T-cell (primary cell): ENCODE results near the gene DLGAP1. TPM values are rescaled to one million over a fixed set of nuclear protein-coding genes. Genes with fewer than 3 reads are reported as not detected.
"Not testable (repeated sequence)": the region's sequence is repeated elsewhere in the genome, so short reads cannot be mapped to it uniquely, and the experiment has no call there.

Experiments
- ATAC-seq, 4 experiments: fragments of 200-7000 bp in 3 of 4; fragments of 150-1000 bp in 1 of 4; cut with Tn5 transposase; replicated peaks in 1 of 4; 1 replicate in 3 of 4; 2 replicates in 1 of 4; pipeline ENCODE4 v1.10.0; 2021; ENCODE audit warnings: moderate library complexity in 3 of 4, mild to moderate bottlenecking in 2 of 4, moderate number of reproducible peaks in 1 of 4
- CTCF ChIA-PET, 2 donors: fragments of 300-600 bp; sonication (Branson Sonifier 250); formaldehyde crosslinking; loops; one replicate each; lab custom pipeline; 2022; ENCODE audit warnings: antibody characterized with exemption in 2 of 2; lab: Charles Lee
- POLR2A ChIA-PET, 2 donors: fragments of 300-600 bp; sonication (Branson Sonifier 250); formaldehyde crosslinking; loops; one replicate each; lab custom pipeline; 2022; ENCODE audit warnings: antibody characterized with exemption in 2 of 2; lab: Charles Lee
- DNase-seq, 35 experiments: peaks; one replicate each; pipeline versions ENCODE4 v3.0.0 to v3.0.0-alpha.2; 2013 to 2023
- H3K27ac ChIP-seq: one replicate; pipeline ENCODE4 v1.5.1; 2013; ENCODE audit warnings: low read length
- H3K27me3 ChIP-seq, 2 experiments: replicated peaks in 1 of 2; 1 replicate in 1 of 2; 2 replicates in 1 of 2; pipeline versions ENCODE4 v1.6.1 to v1.7.0; 2013; ENCODE audit warnings: low read length in 1 of 2, mixed read lengths in 1 of 2; ENCODE audit not compliant: control insufficient read depth in 2 of 2, insufficient read depth in 2 of 2; ENCODE audit errors: extremely low read depth in 1 of 2
- H3K36me3 ChIP-seq, 2 donors: 1 replicate in 1 of 2; 2 replicates in 1 of 2; pipeline versions ENCODE4 v1.6.1 to v1.7.0; 2013; ENCODE audit warnings: low read length in 1 of 2; ENCODE audit not compliant: control insufficient read depth in 2 of 2, insufficient read depth in 1 of 2; ENCODE audit errors: extremely low read depth in 1 of 2
- H3K4me1 ChIP-seq, 2 experiments: 1 replicate in 1 of 2; 2 replicates in 1 of 2; pipeline versions ENCODE4 v1.6.1 to v1.7.0; 2013; ENCODE audit warnings: low read length in 2 of 2, mixed read lengths in 1 of 2; ENCODE audit not compliant: insufficient read depth in 2 of 2, control insufficient read depth in 1 of 2; ENCODE audit errors: extremely low read depth in 1 of 2
- H3K4me3 ChIP-seq, 2 donors: 1 replicate in 1 of 2; 2 replicates in 1 of 2; pipeline versions ENCODE4 v1.5.1 to v1.7.0; 2013; ENCODE audit warnings: mild to moderate bottlenecking in 2 of 2, low read length in 1 of 2, moderate library complexity in 1 of 2; ENCODE audit not compliant: control insufficient read depth in 1 of 2; ENCODE audit errors: extremely low read depth in 1 of 2
- H3K9me3 ChIP-seq: 2 replicates; pipeline ENCODE4 v1.7.0; 2013
- H3K27ac Mint-ChIP-seq, 2 donors: one replicate each; pipeline ENCODE4 v1.8.0; 2020 to 2021; ENCODE audit warnings: mild to moderate bottlenecking in 2 of 2, mixed read lengths in 2 of 2
- H3K27me3 Mint-ChIP-seq, 2 donors: one replicate each; pipeline ENCODE4 v1.8.0; 2021 to 2022; ENCODE audit warnings: mixed read lengths in 2 of 2
- H3K36me3 Mint-ChIP-seq: one replicate; pipeline ENCODE4 v1.8.0; 2021; ENCODE audit warnings: mixed read lengths
- H3K4me1 Mint-ChIP-seq, 3 donors: one replicate each; pipeline ENCODE4 v1.8.0; 2020 to 2022; ENCODE audit warnings: mixed read lengths in 3 of 3, mild to moderate bottlenecking in 1 of 3
- H3K4me3 Mint-ChIP-seq, 3 donors: one replicate each; pipeline ENCODE4 v1.8.0; 2020 to 2022; ENCODE audit warnings: mild to moderate bottlenecking in 3 of 3, mixed read lengths in 3 of 3, moderate library complexity in 3 of 3
- H3K9me3 Mint-ChIP-seq, 3 donors: one replicate each; pipeline ENCODE4 v1.8.0; 2020 to 2022; ENCODE audit warnings: mixed read lengths in 3 of 3
- WGBS: methylation state at CpG from one replicate; pipeline ENCODE4 v1.1.5; 2013; ENCODE audit warnings: missing lambda C conversion rate; ENCODE audit not compliant: insufficient coverage; 5-methylcytosine and 5-hydroxymethylcytosine counted together
- total RNA-seq, 35 experiments: library from RNA in 6 of 35; stranded (reverse) in 6 of 35; fragments of 120-200 nt in 1 of 35; gene quantifications; one replicate each; pipeline versions ENCODE4 v1.2.1 to v1.2.4 and lab custom pipeline; 2013 to 2026

Gene DLGAP1
- total RNA-seq, 5 donors from 2014 or later (not counting 1 experiment from before 2014, with no cell fraction given): 0.25 to 1.8 (median 0.26) TPM

DNA sequence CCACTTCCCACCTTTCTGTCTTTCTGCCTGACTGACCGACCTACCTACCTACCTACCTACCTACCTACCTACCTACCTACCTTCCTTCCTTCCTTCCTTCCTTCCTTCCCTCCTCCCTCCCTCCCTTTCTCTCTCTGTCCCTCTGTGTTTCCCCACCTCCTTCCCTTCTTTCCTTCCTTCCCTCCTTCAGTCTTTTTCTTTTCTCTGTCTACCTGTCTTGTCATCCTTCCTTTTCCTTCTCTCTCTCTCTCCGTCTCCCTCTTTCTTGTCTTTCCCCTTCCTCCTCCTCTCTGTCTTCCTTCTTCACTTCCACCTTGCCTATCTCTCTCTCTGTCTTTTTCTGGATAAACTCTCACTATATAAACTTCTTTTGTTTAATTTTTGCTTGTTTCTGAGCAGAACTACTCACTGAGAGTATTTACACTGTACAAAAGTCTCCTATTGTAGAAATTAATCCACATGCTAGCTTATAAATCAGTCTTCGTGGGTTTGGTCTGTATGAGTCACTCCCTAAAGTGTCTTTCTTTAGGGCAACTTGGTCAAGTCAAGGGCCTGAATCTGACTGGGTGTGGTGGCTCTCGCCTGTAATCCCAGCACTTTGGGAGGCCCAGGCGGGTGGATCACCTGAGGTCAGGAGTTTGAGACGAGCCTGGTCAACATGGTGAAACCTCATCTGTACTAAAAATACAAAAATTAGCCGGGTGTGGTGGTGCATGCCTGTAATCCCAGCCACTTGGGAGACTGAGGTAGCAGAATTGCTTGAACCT lies 871.8 kb downstream of the DLGAP1 start:
- DNase-seq, H3K27ac ChIP-seq, H3K4me1 ChIP-seq, H3K9me3 ChIP-seq, H3K27me3 ChIP-seq, H3K4me3 ChIP-seq, H3K4me3 Mint-ChIP-seq, H3K27ac Mint-ChIP-seq, H3K27me3 Mint-ChIP-seq, H3K36me3 Mint-ChIP-seq, H3K9me3 Mint-ChIP-seq, POLR2A ChIA-PET, H3K36me3 ChIP-seq, ATAC-seq: not testable (repeated sequence)
- H3K4me1 Mint-ChIP-seq: peaks cover 9 to 25% (median 13%) of the 10 kb centered on the region in 3 donors
- CTCF ChIA-PET: interaction anchor here (0.6 to 2.9 kb wide), 5 partner anchors 8 to 301 kb away, joined by 3 to 25 read pairs (median 3); no protein-coding TSS in a partner anchor
- WGBS: 74% methylated on average over 4 of the region's 7 CpGs

- Mint-ChIP-seq H3K4me1 (peaks cover 9 to 21% (median 13%) of the 10 kb centered on the region in 3 donors), H3K27ac (no peak overlapping the region), H3K4me3 (no peak overlapping the region), H3K27me3 (no peaks in the 10 kb centered on the region), H3K9me3 (no peaks in the 10 kb centered on the region), H3K36me3 (no peaks in the 10 kb centered on the region)
- no peak overlapping the region for H3K27ac ChIP-seq
- H3K9me3 ChIP-seq: no peaks in the 10 kb centered on the region
- POLR2A ChIA-PET: no interaction called here
- no peaks in the 10 kb centered on the region for H3K36me3 ChIP-seq
- H3K27me3 ChIP-seq: peaks cover 0 to 3% of the 10 kb centered on the region in 2 experiments
- ATAC-seq (no peak), DNase-seq (no peak)
- CTCF ChIA-PET: no interaction called here
- WGBS: 91% methylated on average over 13 of the region's 13 CpGs
- H3K4me1 ChIP-seq: peaks cover 0 to 7% of the 10 kb centered on the region in 2 experiments
- H3K4me3 ChIP-seq: no peak overlapping the region
Measured at GRCh38 chr18:3581890-3582289, 873.2 kb downstream of the DLGAP1 start.

DNA sequence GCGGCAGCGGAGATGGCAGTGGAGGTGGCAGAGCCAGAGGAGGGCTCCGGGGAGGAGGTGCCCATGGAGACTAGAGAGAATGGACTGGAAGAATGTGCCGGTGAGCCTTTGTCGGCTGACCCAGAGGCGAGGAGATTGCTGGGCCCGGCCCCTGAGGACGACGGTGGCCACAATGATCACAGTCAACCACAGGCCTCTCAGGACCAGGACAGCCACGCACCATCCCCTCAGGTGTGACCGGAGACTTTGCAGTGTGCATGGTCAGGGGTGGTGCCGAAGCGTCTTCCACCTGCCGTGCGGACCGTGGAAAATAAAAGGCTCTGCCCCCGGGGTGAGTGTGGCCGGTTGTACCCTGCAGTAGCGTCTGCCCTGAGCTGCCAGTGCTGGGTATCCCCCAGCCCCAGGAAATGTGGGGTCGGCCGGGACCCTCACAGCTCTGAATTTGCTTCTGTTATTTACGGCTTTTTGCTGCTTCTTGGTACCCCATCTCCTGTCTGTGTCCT lies 874.5 kb downstream of the DLGAP1 start:
- DNase-seq, H3K4me1 ChIP-seq, H3K9me3 ChIP-seq, H3K27ac ChIP-seq, H3K4me3 Mint-ChIP-seq, POLR2A ChIA-PET, ATAC-seq, H3K4me3 ChIP-seq, H3K27me3 ChIP-seq, CTCF ChIA-PET, H3K4me1 Mint-ChIP-seq, H3K27me3 Mint-ChIP-seq, H3K9me3 Mint-ChIP-seq, H3K36me3 Mint-ChIP-seq, H3K27ac Mint-ChIP-seq, H3K36me3 ChIP-seq: not testable (repeated sequence)
- 89% methylated on average over 19 of the region's 22 CpGs for WGBS

DNA sequence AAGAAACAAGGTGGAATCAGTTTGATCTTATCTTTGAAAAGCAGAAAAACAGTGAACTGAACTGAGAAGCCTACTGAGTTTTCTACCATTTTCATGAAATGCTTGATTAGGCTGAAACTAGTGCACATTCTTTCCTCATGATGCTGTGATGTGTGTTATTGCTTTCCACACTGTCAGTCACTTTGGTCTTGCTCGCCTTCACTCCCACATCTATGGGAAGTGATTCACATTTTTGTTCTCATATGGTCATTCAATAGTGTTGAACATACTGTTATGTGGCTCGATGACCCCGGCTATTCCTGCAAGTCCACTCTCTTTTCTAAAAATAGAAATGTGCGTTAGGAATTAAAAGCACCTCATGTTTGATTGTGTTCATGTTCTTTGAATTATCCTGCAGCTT lies 875.4 kb downstream of the DLGAP1 start:
- Histone ChIP-seq H3K9me3 (no peaks in the 10 kb centered on the region), H3K4me3 (no peak overlapping the region), H3K27me3 (peaks cover 0 to 3% of the 10 kb centered on the region in 2 experiments), H3K4me1 (no peaks in the 10 kb centered on the region), H3K36me3 (no peaks in the 10 kb centered on the region), H3K27ac (no peak overlapping the region)
- WGBS: no CpG with 5 or more reads among the region's 4 CpGs
- POLR2A ChIA-PET: no interaction called here
- CTCF ChIA-PET: no interaction called here
- H3K27ac Mint-ChIP-seq: no peak overlapping the region
- no peaks in the 10 kb centered on the region for H3K36me3 Mint-ChIP-seq
- no peaks in the 10 kb centered on the region for H3K27me3 Mint-ChIP-seq
- no peak for DNase-seq
- H3K4me1 Mint-ChIP-seq: no peaks in the 10 kb centered on the region
- H3K9me3 Mint-ChIP-seq: no peaks in the 10 kb centered on the region
- ATAC-seq: no peak
- H3K4me3 Mint-ChIP-seq: no peak overlapping the region

GRCh38 chr18:3578621-3579020 lies 876.5 kb downstream of the DLGAP1 start:
- H3K27ac ChIP-seq: no peak overlapping the region
- Mint-ChIP-seq H3K27me3 (no peaks in the 10 kb centered on the region), H3K27ac (no peak overlapping the region), H3K4me3 (no peak overlapping the region), H3K4me1 (no peaks in the 10 kb centered on the region), H3K36me3 (no peaks in the 10 kb centered on the region), H3K9me3 (no peaks in the 10 kb centered on the region)
- no peak overlapping the region for H3K4me3 ChIP-seq
- no peaks in the 10 kb centered on the region for H3K4me1 ChIP-seq
- no CpG with 5 or more reads among the region's 4 CpGs for WGBS
- H3K36me3 ChIP-seq: no peaks in the 10 kb centered on the region
- ChIA-PET CTCF (no interaction called here), POLR2A (interaction anchor here in 1 of 2 donors (0.7 kb wide), 1 partner anchor 56 kb away, joined by 3 read pairs; no protein-coding TSS in a partner anchor)
- DNase-seq: no peak
- no peak for ATAC-seq
- peaks cover 0 to 3% of the 10 kb centered on the region in 2 experiments for H3K27me3 ChIP-seq
- no peaks in the 10 kb centered on the region for H3K9me3 ChIP-seq

DNA sequence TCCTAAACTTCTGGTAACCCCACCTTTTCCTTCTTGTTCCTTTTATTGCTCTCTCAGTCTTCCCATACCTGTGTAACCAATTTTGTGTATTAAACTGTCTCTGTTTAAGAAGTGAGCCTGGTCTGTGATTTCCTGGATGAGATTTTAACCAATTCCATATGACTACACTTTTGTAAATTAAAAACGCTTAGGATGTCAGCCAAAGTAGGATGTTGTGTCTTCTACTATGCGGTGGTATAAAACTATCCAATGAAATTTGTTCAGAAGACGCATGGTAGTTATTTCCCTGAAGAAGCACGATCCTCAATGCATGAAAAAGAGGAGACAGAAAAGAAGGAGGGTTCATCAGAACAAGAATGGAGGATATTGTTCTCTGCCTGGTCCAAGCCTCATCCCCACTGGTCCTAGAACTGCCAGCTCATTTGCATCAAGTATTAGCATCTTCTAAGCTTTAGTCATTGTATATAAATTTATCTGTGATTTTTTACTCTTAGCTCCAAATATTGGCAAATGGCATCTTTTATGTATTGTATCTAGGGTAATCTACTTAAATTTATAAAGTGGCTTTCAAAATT lies 877.7 kb downstream of the DLGAP1 start:
- Histone ChIP-seq H3K9me3 (no peaks in the 10 kb centered on the region), H3K4me1 (no peaks in the 10 kb centered on the region), H3K27ac (no peak overlapping the region), H3K4me3 (no peak overlapping the region), H3K36me3 (no peaks in the 10 kb centered on the region), H3K27me3 (peaks cover 0 to 3% of the 10 kb centered on the region in 2 experiments)
- H3K27ac Mint-ChIP-seq: no peak overlapping the region
- DNase-seq: no peak
- H3K27me3 Mint-ChIP-seq: no peaks in the 10 kb centered on the region
- no peaks in the 10 kb centered on the region for H3K36me3 Mint-ChIP-seq
- no CpG with 5 or more reads among the region's 4 CpGs for WGBS
- ChIA-PET CTCF (interaction anchor here in 1 of 2 donors (0.6 to 0.8 kb wide), 2 partner anchors 9 to 304 kb away, joined by 5 to 7 read pairs; no protein-coding TSS in a partner anchor), POLR2A (interaction anchor here in 1 of 2 donors (0.6 kb wide), 1 partner anchor 137 kb away, joined by 3 read pairs; no protein-coding TSS in a partner anchor)
- no peak overlapping the region for H3K4me3 Mint-ChIP-seq
- ATAC-seq: no peak
- no peaks in the 10 kb centered on the region for H3K4me1 Mint-ChIP-seq
- no peaks in the 10 kb centered on the region for H3K9me3 Mint-ChIP-seq
